ENCODE data around the gene IL20RB. TPM values are rescaled to one million over a fixed set of nuclear protein-coding genes. Genes with fewer than 3 reads are reported as not detected.

Gene IL20RB
- polyA plus RNA-seq, 1 donor: 0.72 TPM

DNA sequence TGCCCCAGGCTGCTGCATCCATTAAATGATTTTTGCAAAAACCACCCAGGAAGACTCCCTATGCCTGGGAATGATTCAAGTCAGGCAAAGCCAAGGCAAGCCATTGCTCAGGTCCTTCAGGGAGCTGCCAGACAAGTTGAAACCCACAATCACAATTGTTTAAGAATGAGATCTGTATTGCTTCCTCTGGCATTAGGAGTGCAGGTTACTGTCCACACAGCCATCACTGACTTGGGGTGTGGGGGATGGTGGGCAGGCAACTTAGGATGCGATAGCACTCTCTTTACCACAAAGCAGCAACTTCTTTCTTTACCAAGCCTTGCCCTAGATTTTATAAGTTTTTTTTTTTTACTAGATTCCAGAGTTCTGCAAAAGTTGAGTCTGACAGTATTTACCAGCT lies 15.0 kb upstream of the IL20RB start:
- no peak overlapping the region for H3K4me3 ChIP-seq (ENCODE audit: low read length)
- peaks cover 8% of the 10 kb centered on the region for H3K36me3 ChIP-seq (ENCODE audit: control insufficient read depth, insufficient read depth, low read length)
- no peaks in the 10 kb centered on the region for H3K27me3 ChIP-seq (ENCODE audit: control insufficient read depth, insufficient read depth, low read length)
- no peaks in the 10 kb centered on the region for H3K9me3 ChIP-seq (ENCODE audit: control insufficient read depth, low read depth, low read length)
- DNase-seq: no peak
- WGBS (ENCODE audit: insufficient coverage, low lambda C conversion rate): no CpG with 5 or more reads among the region's 1 CpG
- H3K27ac ChIP-seq (ENCODE audit: low read length): no peak overlapping the region
- no peaks in the 10 kb centered on the region for H3K4me1 ChIP-seq (ENCODE audit: control insufficient read depth, insufficient read depth, low read length)

GRCh38 chr3:136943436-136943835 lies 14.3 kb upstream of the IL20RB start:
- H3K27ac ChIP-seq (ENCODE audit: low read length): no peak overlapping the region
- 73% methylated on average over 2 of the region's 3 CpGs for WGBS (ENCODE audit: insufficient coverage, low lambda C conversion rate)

DNA sequence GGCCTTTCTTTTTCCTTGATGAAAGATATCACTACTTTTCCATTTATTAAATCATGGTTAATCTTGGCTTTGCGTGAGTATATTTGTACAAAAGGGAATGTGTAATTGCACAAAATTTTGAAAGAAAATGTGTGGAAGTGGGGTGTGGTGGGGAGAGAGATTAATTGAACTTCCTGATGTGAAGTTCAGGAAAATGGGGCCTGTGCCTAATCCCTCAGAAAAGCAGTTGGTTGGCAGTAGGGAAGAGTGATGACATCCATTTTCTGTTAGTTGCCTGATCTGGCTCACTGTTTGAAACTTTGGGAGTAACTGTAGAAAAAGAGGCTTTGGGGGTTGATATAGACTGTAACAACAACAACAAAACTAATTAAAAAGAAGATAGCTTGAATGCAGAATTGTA lies 10.8 kb upstream of the IL20RB start:
- Histone ChIP-seq H3K36me3 (ENCODE audit: control insufficient read depth, insufficient read depth, low read length) (peaks cover 8% of the 10 kb centered on the region), H3K4me3 (ENCODE audit: low read length) (no peak overlapping the region), H3K9me3 (ENCODE audit: control insufficient read depth, low read depth, low read length) (no peaks in the 10 kb centered on the region), H3K27ac (ENCODE audit: low read length) (no peak overlapping the region), H3K4me1 (ENCODE audit: control insufficient read depth, insufficient read depth, low read length) (no peaks in the 10 kb centered on the region), H3K27me3 (ENCODE audit: control insufficient read depth, insufficient read depth, low read length) (no peaks in the 10 kb centered on the region)
- no peak for DNase-seq
- WGBS (ENCODE audit: insufficient coverage, low lambda C conversion rate): 100% methylated on average over 1 of the region's 1 CpG

More at GRCh38 chr3:136943436-136943835, 14.3 kb upstream of the IL20RB start:
- Histone ChIP-seq H3K4me3 (ENCODE audit: low read length) (no peak overlapping the region), H3K9me3 (ENCODE audit: control insufficient read depth, low read depth, low read length) (no peaks in the 10 kb centered on the region), H3K36me3 (ENCODE audit: control insufficient read depth, insufficient read depth, low read length) (peaks cover 8% of the 10 kb centered on the region), H3K27me3 (ENCODE audit: control insufficient read depth, insufficient read depth, low read length) (no peaks in the 10 kb centered on the region), H3K4me1 (ENCODE audit: control insufficient read depth, insufficient read depth, low read length) (no peaks in the 10 kb centered on the region)
- no peak for DNase-seq

GRCh38 chr3:136947477-136947876 lies 10.3 kb upstream of the IL20RB start:
- Histone ChIP-seq H3K4me3 (ENCODE audit: low read length) (no peak overlapping the region), H3K27me3 (ENCODE audit: control insufficient read depth, insufficient read depth, low read length) (no peaks in the 10 kb centered on the region), H3K27ac (ENCODE audit: low read length) (no peak overlapping the region), H3K4me1 (ENCODE audit: control insufficient read depth, insufficient read depth, low read length) (no peaks in the 10 kb centered on the region), H3K9me3 (ENCODE audit: control insufficient read depth, low read depth, low read length) (no peaks in the 10 kb centered on the region), H3K36me3 (ENCODE audit: control insufficient read depth, insufficient read depth, low read length) (peaks cover 8% of the 10 kb centered on the region)
- no peak for DNase-seq
- no CpG with 5 or more reads among the region's 2 CpGs for WGBS (ENCODE audit: insufficient coverage, low lambda C conversion rate)

- Histone ChIP-seq H3K9me3 (ENCODE audit: control insufficient read depth, low read depth, low read length) (no peaks in the 10 kb centered on the region), H3K27ac (ENCODE audit: low read length) (no peak overlapping the region), H3K27me3 (ENCODE audit: control insufficient read depth, insufficient read depth, low read length) (no peaks in the 10 kb centered on the region), H3K4me3 (ENCODE audit: low read length) (no peak overlapping the region), H3K36me3 (ENCODE audit: control insufficient read depth, insufficient read depth, low read length) (peaks cover 8% of the 10 kb centered on the region), H3K4me1 (ENCODE audit: control insufficient read depth, insufficient read depth, low read length) (no peaks in the 10 kb centered on the region)
- DNase-seq: no peak
These were observed 8.6 kb upstream of the IL20RB start for GRCh38 chr3:136949146-136949545.

- Histone ChIP-seq H3K9me3 (ENCODE audit: control insufficient read depth, low read depth, low read length) (no peaks in the 10 kb centered on the region), H3K4me3 (ENCODE audit: low read length) (no peak overlapping the region), H3K4me1 (ENCODE audit: control insufficient read depth, insufficient read depth, low read length) (peaks cover 2% of the 10 kb centered on the region), H3K36me3 (ENCODE audit: control insufficient read depth, insufficient read depth, low read length) (peaks cover 8% of the 10 kb centered on the region), H3K27ac (ENCODE audit: low read length) (no peak overlapping the region), H3K27me3 (ENCODE audit: control insufficient read depth, insufficient read depth, low read length) (no peaks in the 10 kb centered on the region)
- WGBS (ENCODE audit: insufficient coverage, low lambda C conversion rate): no CpG with 5 or more reads among the region's 2 CpGs
- DNase-seq: no peak
These were observed 8.1 kb upstream of the IL20RB start for GRCh38 chr3:136949708-136950107.

DNA sequence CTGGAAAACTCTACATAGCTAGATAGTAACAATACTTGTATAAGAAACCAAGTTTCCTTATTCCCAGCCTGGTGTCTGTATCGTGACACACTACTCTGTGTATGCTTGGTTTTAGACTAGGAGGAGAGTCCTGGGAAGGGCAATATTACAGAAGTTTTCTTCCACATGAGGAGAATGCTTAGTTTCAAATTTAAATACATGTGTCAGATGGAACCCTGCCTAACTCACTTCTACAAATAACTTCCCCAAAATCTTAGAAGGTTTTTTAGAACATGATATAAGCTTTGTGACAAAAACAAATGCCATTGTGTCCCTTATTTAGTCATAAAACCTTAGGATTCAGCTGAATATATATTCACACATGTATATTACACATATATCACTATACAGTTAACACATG lies 7.2 kb upstream of the IL20RB start:
- WGBS (ENCODE audit: insufficient coverage, low lambda C conversion rate): 100% methylated on average over 1 of the region's 1 CpG
- DNase-seq: no peak
- no peak overlapping the region for H3K27ac ChIP-seq (ENCODE audit: low read length)
- no peak overlapping the region for H3K4me3 ChIP-seq (ENCODE audit: low read length)
- H3K27me3 ChIP-seq (ENCODE audit: control insufficient read depth, insufficient read depth, low read length): no peaks in the 10 kb centered on the region
- H3K36me3 ChIP-seq (ENCODE audit: control insufficient read depth, insufficient read depth, low read length): peaks cover 7% of the 10 kb centered on the region
- no peaks in the 10 kb centered on the region for H3K9me3 ChIP-seq (ENCODE audit: control insufficient read depth, low read depth, low read length)
- peaks cover 10% of the 10 kb centered on the region for H3K4me1 ChIP-seq (ENCODE audit: control insufficient read depth, insufficient read depth, low read length)

DNA sequence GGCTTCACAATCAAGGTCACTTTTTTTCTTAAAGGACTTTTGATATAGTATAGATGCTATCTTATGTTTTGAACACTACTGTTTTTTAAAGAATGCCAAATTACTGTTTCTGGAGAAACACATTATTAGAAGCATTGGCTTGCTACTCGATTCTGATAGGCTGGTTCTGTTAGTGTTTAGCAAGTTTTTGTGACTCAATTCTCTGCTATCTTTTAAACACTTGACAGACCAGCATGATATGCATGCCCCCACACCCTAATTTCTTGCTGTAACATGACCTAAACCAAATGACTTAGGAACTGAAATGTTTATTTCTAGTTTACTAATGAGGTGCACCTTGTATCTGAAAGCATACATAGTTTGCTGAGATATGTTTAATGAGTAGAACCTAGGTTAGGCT lies 5.5 kb upstream of the IL20RB start:
- Histone ChIP-seq H3K9me3 (ENCODE audit: control insufficient read depth, low read depth, low read length) (no peaks in the 10 kb centered on the region), H3K27ac (ENCODE audit: low read length) (no peak overlapping the region), H3K36me3 (ENCODE audit: control insufficient read depth, insufficient read depth, low read length) (no peaks in the 10 kb centered on the region), H3K27me3 (ENCODE audit: control insufficient read depth, insufficient read depth, low read length) (no peaks in the 10 kb centered on the region), H3K4me3 (ENCODE audit: low read length) (no peak overlapping the region), H3K4me1 (ENCODE audit: control insufficient read depth, insufficient read depth, low read length) (peaks cover 17% of the 10 kb centered on the region)
- WGBS (ENCODE audit: insufficient coverage, low lambda C conversion rate): no CpG with 5 or more reads among the region's 1 CpG
- DNase-seq: no peak

DNA sequence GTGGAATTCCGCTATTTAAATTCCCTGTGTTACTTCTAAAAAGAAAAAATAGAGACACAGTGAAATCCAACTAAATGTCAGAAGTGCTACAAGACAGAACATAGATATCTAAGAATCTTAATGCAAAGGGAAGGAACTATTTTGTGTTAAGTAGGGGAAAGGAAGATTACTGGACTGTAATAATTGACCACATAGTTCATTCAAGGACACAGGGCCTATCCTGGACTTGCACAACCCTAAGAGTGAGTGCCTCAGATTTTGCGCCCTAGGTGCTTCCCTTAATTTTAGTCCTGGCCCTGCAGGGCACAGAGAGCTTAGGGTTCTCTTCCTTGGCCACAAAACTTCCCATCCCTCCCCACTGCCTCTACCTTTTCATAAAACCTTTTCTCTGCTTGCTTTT lies 3.5 kb upstream of the IL20RB start:
- Histone ChIP-seq H3K27me3 (ENCODE audit: control insufficient read depth, insufficient read depth, low read length) (no peaks in the 10 kb centered on the region), H3K9me3 (ENCODE audit: control insufficient read depth, low read depth, low read length) (no peaks in the 10 kb centered on the region), H3K4me3 (ENCODE audit: low read length) (no peak overlapping the region), H3K36me3 (ENCODE audit: control insufficient read depth, insufficient read depth, low read length) (no peaks in the 10 kb centered on the region), H3K4me1 (ENCODE audit: control insufficient read depth, insufficient read depth, low read length) (peaks cover 17% of the 10 kb centered on the region), H3K27ac (ENCODE audit: low read length) (no peak overlapping the region)
- WGBS (ENCODE audit: insufficient coverage, low lambda C conversion rate): 100% methylated on average over 1 of the region's 2 CpGs
- no peak for DNase-seq

DNA sequence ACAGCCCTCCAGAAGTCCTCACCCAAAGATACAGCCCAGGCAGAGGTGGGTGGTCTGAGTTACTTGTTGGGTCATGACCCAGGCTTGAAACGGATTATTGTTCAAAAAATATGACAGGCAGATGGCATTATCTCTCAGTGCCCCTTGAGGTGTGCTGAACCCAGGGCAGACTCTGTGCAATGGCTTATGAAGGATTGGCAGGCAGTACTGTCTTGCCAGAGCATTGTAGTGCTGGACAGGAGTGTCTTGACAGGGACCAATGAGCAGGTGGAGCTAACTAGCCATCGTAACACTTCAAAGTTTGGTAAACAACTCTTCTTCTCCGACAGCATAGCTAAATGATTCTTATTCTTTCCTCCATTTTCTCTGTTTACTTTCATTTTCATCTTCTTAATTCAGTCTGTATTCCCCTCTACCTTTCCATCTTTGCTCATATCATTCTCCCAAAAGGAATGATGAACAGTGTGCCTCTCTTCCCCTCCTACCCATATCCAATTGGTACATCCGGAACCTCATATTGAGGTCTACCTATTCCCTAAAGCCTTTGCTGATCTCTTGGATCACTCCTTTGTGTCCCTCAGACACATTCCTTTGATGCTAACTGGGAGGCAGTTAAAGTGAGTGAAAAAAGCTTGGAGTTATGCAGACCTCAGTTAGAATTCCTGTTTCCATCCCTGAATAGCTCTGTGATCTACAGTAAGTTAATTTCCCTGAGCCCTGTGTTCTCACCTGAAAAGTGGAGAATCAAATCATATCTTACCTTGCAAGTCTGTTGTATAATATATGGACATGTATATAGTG lies 2.6 kb upstream of the IL20RB start:
- peak in 1 of 2 donors; percentile 12 for DNase-seq
- H3K4me3 ChIP-seq (ENCODE audit: low read length): no peak overlapping the region
- peaks cover 17% of the 10 kb centered on the region for H3K4me1 ChIP-seq (ENCODE audit: control insufficient read depth, insufficient read depth, low read length)
- no peaks in the 10 kb centered on the region for H3K36me3 ChIP-seq (ENCODE audit: control insufficient read depth, insufficient read depth, low read length)
- 77% methylated on average over 3 of the region's 4 CpGs for WGBS (ENCODE audit: insufficient coverage, low lambda C conversion rate)
- H3K27ac ChIP-seq (ENCODE audit: low read length): peak overlapping the region; percentile 60
- H3K27me3 ChIP-seq (ENCODE audit: control insufficient read depth, insufficient read depth, low read length): no peaks in the 10 kb centered on the region
- no peaks in the 10 kb centered on the region for H3K9me3 ChIP-seq (ENCODE audit: control insufficient read depth, low read depth, low read length)

DNA sequence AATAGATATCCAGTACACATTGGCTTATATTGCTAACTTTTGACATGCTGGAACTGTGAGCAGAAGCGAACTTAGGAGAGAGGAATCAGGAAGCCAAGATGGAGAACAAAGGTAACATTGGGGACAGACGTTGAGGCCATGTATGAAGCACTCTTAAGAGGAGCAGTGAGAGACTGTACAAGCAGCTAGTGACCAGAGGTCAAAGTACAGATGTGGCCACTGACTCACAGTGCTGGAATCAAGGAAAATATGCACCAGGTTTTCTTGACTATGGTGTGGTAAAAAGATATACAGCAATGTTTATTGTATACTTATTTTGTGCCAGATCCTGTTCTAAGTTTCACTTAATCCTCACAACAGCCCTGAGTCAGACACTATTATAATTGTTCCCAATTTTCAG lies 2.0 kb upstream of the IL20RB start:
- H3K4me3 ChIP-seq (ENCODE audit: low read length): no peak overlapping the region
- no peaks in the 10 kb centered on the region for H3K36me3 ChIP-seq (ENCODE audit: control insufficient read depth, insufficient read depth, low read length)
- peaks cover 17% of the 10 kb centered on the region for H3K4me1 ChIP-seq (ENCODE audit: control insufficient read depth, insufficient read depth, low read length)
- H3K27ac ChIP-seq (ENCODE audit: low read length): peak overlapping the region; percentile 63
- peak; percentile 69 to 86 for DNase-seq
- no peaks in the 10 kb centered on the region for H3K27me3 ChIP-seq (ENCODE audit: control insufficient read depth, insufficient read depth, low read length)
- H3K9me3 ChIP-seq (ENCODE audit: control insufficient read depth, low read depth, low read length): no peaks in the 10 kb centered on the region
- WGBS (ENCODE audit: insufficient coverage, low lambda C conversion rate): no CpG with 5 or more reads among the region's 2 CpGs

Data from large intestine (tissue), 3 donors.